NT2/D1 (cell line): ENCODE measurements around the gene ATP11B.

Experiments
- SUZ12 ChIP-seq: IDR thresholded peaks from 2 replicates; pipeline ENCODE4 v1.6.1; 2011; ENCODE audit not compliant: insufficient read length, insufficient read depth; ENCODE audit errors: extremely low read depth
- ZNF274 ChIP-seq: IDR thresholded peaks from 2 replicates; pipeline ENCODE4 v1.6.1; 2011; ENCODE audit warnings: mild to moderate bottlenecking, low read depth, low read length

- TF ChIP-seq ZNF274 = no peak
- TF ChIP-seq SUZ12 = no peak
Measured at GRCh38 chr3:182769673-182770072, 23.6 kb upstream of the ATP11B start.
